Stimulated activated CD4-positive, alpha-beta T cell treated with anti-CD3 and anti-CD28 coated beads, Interleukin-12 subunit alpha, Interleukin-12 subunit beta, amount 100 ng/mL, for 48 hours (primary cell): ENCODE measurements around the gene ADAMTS3.

Experiments
- DNase-seq, 3 donors: peaks; one replicate each; pipeline ENCODE4 v3.0.0-alpha.2; 2020; ENCODE audit warnings: low read depth in 2 of 3, low spot score in 1 of 3

The ADAMTS3 gene

GRCh38 chr4:72352711-72353110 is 216.3 kb downstream of the ADAMTS3 start:
- DNase-seq, result no peak

DNA sequence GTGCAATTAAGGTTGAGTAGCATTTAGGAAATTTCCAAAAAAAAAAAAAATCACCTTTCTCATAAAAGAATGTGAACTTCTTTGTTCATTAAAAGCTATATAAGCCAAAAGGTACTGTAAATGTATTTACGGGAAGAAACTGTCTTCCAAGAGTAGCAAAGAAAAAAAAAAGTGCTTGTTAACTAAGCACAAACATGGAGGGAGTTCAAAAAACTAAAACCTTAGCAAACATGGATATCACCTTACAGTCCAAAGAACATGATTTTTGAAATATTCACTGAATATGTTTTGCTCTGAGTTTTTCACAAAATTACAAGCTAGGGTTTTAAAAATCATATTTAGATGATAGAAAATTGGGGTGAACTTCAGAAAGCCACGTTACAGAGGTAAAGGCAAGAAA is 217.5 kb downstream of the ADAMTS3 start:
- DNase-seq, result no peak

GRCh38 chr4:72348701-72349100 is 220.3 kb downstream of the ADAMTS3 start:
- DNase-seq, result no peak

- DNase-seq, result no peak
Measured at GRCh38 chr4:72344418-72344817, 224.6 kb downstream of the ADAMTS3 start.

- no peak for DNase-seq
Measured at GRCh38 chr4:72341432-72341820, 227.6 kb downstream of the ADAMTS3 start.

DNA sequence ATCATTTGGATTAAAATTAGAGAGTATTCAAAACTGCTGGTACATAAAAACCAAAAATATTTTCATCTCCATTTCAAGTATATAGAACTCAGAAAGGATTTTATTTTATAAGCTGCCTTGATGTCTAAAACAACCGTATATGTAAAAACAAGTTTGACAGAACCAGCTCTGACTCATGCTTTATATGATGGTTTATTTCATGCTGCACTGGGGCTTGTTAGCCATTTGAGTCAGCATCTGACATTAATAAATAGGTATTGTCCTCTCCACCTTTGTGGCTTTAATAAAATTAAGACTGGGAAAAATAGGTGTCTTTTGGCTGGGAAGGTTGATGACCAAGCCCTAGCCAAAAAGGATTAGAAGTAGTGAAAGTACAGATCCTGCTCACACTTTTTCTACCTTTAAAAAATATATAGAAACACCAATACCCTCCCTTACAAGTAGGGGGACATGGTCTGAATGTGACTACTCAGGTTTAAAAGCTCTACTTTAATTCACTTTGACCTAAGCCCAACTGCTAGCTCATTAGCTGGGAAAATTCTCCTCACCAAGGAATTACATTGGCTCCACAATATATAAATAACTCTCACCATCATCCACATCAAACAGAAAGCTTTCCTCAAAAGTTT is 228.1 kb downstream of the ADAMTS3 start:
- no peak for DNase-seq

DNA sequence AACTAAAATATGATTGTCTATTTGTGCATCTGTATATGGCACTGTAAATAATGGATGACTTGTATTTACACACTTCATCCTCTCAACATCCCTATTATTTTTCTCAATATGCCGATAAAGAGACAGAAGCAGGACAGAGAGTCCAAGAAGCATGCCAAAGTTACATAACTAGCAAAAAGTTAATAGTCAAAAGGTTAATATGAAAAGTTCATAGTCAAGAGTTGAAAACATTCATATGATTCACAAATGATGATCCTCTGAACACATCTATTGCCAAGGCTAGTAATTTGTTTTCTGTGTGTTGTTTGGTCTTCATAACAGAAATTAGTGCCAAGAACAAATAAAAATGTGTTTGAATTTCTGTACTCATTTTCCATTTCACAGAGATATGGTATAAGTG is 231.0 kb downstream of the ADAMTS3 start:
- no peak for DNase-seq

- DNase-seq, result no peak
Measured at GRCh38 chr4:72330381-72330780, 238.6 kb downstream of the ADAMTS3 start.

GRCh38 chr4:72326692-72327632 is 242.1 kb downstream of the ADAMTS3 start:
- no peak for DNase-seq

DNA sequence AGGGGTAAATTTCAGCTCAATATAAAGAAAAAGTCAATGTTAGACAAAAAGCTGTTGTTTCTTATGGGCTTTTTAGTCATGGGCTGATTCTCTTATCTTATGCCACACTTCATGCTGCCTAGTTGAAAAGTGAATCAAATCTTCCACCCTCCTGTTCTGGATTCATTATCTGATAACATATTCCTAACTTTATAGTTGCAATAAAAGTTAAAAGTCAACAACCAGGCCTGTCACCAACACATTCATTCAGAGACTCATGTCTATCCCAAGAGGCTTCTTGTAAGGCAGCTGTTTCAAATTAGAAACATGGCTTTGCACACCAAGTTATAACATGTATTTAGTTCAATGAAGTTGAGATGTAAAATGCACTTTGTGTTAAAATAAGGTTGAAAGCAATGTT is 243.8 kb downstream of the ADAMTS3 start:
- no peak for DNase-seq

- no peak for DNase-seq
Measured at GRCh38 chr4:72323227-72323626, 245.8 kb downstream of the ADAMTS3 start.

DNA sequence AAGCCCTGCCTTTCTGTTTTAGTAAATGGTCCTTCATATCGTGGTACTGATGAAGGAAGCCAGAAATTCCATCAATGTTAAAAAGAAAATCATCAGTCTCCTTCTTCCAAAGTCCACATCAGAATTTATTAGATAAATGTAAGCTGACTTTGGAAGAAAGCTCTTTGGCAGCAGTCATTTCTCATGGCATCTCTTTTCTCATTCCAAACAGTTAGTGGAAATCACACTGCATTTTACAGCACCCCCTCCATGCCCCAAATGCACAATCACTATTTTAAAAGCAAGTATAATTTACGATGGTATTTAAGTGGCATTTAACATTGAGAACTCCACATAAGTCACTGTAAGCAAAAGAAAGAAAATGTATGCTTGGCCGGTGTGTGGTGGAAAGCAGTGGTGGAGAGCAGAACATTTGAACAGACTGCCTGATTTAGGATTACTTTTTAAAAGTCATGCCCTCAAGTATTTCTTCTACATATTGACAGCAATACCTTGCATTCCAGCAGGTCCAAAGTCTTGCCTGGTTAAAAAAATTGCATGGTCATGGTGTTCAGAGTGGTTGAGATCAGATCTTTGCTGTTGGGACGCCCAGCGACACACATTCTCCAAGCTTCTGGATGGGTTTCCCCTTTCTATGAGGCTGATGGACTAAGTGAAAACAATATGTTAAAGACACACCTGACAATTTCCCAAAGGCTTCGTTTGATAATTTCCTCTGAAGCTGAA is 248.6 kb downstream of the ADAMTS3 start:
- no peak for DNase-seq

DNA sequence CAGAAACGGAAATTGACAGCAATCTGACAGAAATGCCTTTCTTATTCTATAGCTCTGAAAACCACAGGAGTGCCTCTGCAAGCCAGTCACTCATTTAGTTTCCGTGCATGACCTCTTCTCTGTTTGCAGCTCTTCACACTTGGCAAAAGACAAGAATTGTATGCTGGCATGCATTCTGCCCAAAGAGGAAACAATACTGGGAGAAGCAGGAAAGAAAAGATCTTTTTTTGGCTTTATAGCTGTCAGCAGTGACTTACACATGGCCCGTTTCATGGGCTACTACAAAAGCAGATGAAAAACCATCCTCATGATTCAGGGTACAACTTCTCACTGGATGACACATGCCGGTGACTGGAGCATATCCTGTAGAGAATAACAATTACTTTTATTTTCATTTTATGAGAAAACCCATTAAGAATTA is 249.4 kb downstream of the ADAMTS3 start:
- no peak for DNase-seq

DNA sequence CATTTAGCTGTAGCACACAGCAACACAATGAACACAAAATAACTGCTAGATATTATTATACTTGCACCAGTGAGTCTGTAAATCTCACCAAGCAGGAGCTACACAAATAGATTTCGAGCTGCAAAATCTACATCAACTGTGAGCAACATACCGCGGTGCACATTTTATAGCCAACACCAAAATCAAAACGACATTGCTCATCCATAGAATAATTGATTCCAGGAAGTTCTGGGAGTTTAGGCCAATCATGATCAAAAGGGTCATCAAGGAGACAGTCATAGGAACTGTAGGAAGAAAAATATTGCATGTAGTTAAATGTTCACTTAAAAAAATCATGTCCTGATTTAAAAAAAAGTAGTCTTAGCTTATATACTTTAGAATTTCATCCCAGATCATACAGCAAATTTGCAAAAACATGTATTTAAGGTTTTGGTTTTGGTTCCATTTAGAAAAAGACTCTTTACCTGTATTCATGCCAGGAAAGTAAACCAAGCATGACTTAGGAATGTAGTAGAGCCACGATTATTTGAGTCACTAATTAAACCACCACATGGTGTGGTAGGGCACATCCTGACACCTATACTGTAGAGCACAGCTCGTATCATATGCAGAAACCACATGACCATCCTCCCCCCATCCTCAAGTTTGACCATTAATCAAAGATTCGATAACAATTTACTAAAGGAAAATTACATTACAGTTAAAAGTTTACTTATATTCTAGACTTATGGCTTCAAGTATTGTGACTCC is 250.4 kb downstream of the ADAMTS3 start:
- no peak for DNase-seq

GRCh38 chr4:72314869-72315268 is 254.2 kb downstream of the ADAMTS3 start:
- no peak for DNase-seq

GRCh38 chr4:72313121-72313520 is 255.9 kb downstream of the ADAMTS3 start:
- no peak for DNase-seq

- no peak for DNase-seq
Measured at GRCh38 chr4:72312032-72312650, 256.9 kb downstream of the ADAMTS3 start.

DNA sequence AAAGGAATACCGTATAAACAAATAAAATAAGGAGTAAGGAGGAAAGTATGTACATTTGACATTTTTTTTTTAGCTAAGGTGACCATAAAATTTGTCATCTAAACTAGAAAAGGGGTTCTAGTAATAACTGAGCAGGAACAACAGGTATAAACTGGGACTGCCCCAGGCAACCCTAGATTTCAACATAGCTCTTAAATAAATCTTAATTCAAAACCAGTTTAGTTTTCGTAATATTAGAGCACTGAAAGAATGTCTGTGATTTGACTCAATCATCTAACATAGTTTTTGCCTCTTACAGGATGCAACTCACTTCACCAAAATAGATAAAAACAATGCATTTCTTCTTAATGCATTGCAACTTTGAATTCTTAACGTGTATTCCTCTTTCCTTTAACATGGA is 257.7 kb downstream of the ADAMTS3 start:
- DNase-seq, result no peak

GRCh38 chr4:72305620-72306019 is 263.4 kb downstream of the ADAMTS3 start:
- DNase-seq, result no peak

- DNase-seq, result no peak
Measured at GRCh38 chr4:72305080-72305479, 263.9 kb downstream of the ADAMTS3 start.
